Stimulated activated CD8-positive, alpha-beta memory T cell treated with anti-CD3 and anti-CD28 coated beads, Interleukin-12 subunit alpha, Interleukin-12 subunit beta, amount 100 ng/mL, for 24 hours (primary cell): ENCODE measurements around the gene SMIM5.

Experiments used
- DNase-seq: peaks from one replicate; pipeline ENCODE4 v3.0.0-alpha.2; 2020; ENCODE audit errors: extremely low read depth

SMIM5 gene

GRCh38 chr17:75639771-75640555 lies 6.7 kb downstream of the SMIM5 start:
- DNase-seq = no peak

- no peak for DNase-seq
Observed at GRCh38 chr17:75640556-75641119, 7.4 kb downstream of the SMIM5 start.

DNA sequence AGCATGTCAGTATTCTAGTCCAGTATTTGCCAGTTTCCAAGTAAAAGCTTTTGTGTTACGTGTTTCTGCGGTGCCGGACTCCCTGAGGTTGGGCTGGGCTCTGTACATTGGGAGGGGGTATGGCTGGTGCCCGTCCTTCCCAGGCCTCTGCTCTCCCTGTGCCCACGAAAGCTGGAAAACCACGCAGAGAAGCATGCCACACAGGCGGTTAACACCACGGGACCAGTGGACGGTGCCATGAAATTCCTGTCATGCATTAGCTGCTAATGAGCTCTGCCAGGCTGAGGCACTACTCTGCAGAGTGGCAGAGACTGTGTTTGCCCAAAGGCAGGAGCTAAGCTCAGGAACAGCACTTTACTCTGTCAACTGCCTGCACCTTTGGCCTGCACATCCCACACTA lies 8.1 kb downstream of the SMIM5 start:
- DNase-seq = no peak

- DNase-seq = no peak
Observed at GRCh38 chr17:75642182-75642783, 9.0 kb downstream of the SMIM5 start.

- no peak for DNase-seq
Observed at GRCh38 chr17:75642784-75643642, 9.8 kb downstream of the SMIM5 start.

DNA sequence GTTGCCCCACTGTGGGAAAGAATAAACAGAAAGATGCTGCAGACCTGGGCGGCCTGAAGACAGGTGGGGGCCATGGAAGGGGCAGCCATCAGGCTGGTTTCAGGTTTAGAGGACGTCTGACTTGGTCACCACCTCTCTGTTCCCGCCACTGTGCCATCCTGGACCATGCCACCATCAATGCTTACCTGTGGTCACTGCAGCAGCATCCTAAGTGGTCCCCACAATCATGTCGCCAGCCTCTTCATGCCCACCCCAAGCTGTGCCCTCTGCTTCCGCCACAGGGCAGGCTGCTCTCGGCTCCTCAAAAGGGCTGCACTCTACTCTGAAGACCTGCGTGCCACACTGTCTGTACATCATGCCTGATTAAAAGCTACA lies 10.4 kb downstream of the SMIM5 start:
- DNase-seq = no peak

DNA sequence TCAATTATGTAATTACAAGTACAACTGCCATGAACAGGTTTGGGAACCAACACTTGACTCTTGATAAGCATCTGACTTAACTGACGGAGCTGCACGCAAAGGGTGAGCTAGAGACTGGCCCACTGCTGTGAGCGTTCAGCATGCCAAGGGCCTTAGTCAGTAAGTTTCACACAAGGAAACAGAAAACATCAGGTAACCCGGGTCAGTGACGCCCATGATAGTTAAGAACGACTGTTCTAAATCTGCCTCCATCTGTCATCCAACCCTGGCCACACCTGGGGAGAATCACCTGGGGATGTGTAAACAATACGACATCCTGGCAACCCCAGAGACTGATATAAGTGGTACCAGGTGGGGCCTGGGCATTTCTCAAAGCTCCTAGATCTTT lies 12.3 kb downstream of the SMIM5 start:
- no peak for DNase-seq

- DNase-seq = no peak
Observed at GRCh38 chr17:75645889-75646637, 12.8 kb downstream of the SMIM5 start.

DNA sequence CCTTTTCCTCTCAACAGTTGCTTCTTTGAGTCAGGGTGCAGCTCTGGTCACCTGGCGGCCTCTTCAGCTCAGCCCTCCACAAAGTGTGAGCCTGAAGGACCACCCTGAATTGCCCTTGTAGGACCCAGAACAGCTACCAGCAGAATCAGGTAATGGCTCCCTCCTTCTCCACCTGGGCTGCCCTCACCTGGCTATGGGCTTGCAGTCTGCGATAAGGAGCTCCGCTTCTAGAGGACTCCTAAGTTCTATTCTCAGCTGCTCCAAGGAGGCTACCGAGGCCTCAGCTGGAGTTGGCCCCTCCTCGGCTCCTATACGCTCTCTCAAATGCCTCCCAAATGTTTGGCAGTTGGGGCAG lies 13.4 kb downstream of the SMIM5 start:
- DNase-seq = no peak

DNA sequence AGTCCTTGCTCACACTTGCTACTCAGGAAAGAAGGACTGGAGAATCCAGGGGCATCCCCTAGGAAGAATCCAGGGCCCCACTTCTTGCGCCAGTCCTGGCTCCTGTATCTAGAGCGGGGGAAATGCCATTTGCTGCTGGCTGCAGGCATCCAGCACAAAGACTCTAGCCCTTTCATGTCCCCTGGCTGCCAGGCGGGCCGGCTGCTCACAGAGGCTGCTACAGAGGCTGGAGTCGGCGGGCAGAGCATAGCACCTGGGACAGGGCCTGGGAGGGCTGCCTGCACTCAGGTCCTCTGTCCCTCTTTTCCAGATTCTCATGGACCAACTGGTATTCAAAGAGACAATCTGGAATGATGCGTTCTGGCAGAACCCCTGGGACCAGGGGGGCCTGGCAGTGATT lies 13.8 kb downstream of the SMIM5 start:
- DNase-seq = no peak

- no peak for DNase-seq
Observed at GRCh38 chr17:75647921-75648320, 14.7 kb downstream of the SMIM5 start.

DNA sequence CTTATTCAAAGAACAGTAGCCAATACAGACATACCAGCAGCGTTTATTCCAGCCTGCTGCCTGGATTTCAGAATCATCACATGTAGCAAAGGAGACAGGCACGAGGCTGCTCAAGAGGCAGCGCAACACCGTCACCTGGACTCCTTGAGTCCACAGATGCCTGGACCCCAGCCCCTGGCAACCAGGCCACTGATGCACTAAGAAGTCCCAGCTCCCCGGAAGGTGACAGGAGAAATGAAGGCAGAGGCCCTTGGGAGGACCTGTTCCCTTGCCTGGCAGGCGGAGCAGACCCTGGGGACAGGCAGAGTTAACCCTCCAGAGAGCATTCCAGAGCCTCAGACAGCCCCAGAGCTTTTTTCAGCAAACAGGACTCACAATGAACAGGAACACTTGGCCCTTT lies 16.5 kb downstream of the SMIM5 start:
- no peak for DNase-seq

DNA sequence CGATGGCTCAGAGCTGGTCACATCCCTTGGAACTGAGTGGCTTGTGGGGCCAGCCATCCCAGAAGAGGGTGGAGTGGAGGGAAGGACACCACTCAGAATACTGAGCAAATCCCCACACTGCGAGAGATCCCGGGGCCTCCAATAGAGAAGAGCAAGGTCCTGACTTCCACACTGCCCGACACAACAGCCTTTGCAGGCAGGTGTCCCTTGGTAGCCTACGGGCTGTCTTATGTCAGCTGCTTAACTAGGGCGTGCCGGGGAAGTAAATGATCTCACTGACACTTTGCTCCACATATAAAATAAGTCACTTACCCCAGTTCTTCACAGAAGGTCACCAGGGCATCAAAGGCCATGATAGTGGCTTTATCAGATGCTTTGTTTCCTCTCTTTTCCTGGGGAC lies 17.6 kb downstream of the SMIM5 start:
- DNase-seq = no peak

DNA sequence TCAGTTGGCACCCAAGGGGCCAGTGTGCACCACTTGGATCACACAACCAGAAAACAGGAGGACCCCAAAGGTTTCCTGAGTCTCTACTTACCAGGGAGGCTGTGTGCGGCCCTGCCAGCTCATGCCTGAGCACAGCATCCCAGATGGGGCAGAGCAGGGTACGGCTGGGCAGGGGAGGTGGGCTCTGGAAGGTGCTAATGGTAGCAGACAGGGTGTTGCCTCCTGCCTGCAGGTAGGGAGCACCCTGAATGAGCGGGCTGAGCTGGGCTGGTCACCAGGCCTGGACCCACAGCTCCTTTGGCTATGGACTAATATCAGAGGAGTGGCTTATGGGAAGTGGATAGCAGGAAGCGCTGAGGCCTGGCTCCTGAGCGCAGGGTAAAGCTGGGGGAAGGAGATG lies 19.1 kb downstream of the SMIM5 start:
- no peak for DNase-seq

GRCh38 chr17:75652934-75653549 lies 19.8 kb downstream of the SMIM5 start:
- DNase-seq = no peak

DNA sequence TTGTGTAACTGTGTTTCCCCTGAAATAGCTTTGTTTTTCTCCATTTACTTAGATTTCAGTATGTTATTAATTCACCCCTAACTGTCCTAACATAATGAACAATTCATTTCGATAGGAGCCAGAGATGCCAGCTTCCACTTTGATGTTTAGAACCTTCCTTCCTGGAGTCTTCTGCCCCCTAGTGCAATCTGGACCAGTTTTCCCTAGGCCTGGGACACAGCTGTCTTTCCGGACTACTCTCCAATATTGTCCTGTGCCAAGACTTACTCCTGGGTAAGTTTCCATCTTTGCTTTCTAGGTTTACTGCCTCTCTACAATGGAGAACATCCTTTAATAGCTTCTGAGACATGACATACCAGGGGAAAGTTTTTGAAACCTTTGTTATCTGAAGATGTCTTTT lies 20.9 kb downstream of the SMIM5 start:
- DNase-seq = no peak

- no peak for DNase-seq
Observed at GRCh38 chr17:75658237-75658636, 25.0 kb downstream of the SMIM5 start.

GRCh38 chr17:75661531-75661930 lies 28.3 kb downstream of the SMIM5 start:
- DNase-seq = no peak

GRCh38 chr17:75662511-75662910 lies 29.3 kb downstream of the SMIM5 start:
- no peak for DNase-seq

DNA sequence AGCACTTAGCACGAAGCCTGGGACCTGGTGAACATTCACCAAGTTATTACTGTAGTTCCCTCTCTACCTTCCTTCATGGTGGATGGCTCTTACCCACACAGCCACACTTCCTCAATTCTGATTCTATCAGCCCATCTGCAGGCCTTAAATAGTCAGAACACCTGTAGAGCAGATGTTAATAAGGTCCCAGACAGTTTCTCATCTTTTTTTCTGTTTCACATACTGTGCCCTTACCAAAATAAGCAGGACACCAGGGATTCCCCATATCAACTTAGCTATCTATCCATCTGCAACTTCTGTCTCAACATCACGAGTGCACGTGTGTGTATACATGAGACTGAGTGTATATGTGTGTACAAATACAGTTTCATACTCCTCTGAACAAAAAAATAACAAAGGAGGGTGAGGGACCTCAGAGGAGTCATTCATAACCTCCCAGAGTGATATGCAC lies 30.9 kb downstream of the SMIM5 start:
- no peak for DNase-seq

DNA sequence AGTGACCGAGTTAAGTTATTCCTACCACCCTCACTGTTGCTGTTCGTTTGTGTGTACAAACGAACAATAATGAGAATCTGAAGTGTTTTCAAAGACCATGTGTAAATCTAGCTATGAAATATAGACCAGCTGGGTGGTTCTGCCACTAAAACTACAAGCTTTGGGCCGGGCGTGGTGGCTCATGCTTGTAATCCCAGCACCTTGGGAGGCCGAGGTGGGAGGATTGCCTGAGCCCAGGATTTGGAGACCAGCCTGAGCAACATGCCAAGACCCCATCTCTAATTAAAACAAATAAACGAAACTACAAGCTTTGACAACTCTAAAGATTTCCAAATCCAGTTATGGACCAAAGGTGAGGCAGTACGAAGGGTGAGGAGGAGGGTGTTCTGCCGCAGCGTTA lies 32.7 kb downstream of the SMIM5 start:
- DNase-seq = no peak
